H1 (cell line): ENCODE data around the gene WDR48.

Experiments
- EGR1 ChIP-seq: IDR thresholded peaks from 2 replicates; pipeline ENCODE4 v1.6.1; 2011; ENCODE audit warnings: low read depth, low read length, borderline replicate concordance
- EZH2 ChIP-seq: fragments of 200-600 bp; sonication (generic); IDR thresholded peaks from 2 replicates; pipeline ENCODE4 v1.7.1; 2012; ENCODE audit warnings: low read depth, mild to moderate bottlenecking, moderate library complexity, low read length, inconsistent platforms; ENCODE audit not compliant: severe bottlenecking
- NANOG ChIP-seq: IDR thresholded peaks from 2 replicates; pipeline ENCODE4 v1.6.1; 2011; ENCODE audit warnings: low read length, low read depth, mild to moderate bottlenecking, inconsistent platforms; ENCODE audit not compliant: insufficient read depth, poor library complexity, severe bottlenecking
- POLR2A ChIP-seq, 2 experiments: IDR thresholded peaks; 1 replicate in 1 of 2; 2 replicates in 1 of 2; pipeline ENCODE4 v1.6.1; 2011; ENCODE audit warnings: low read depth in 2 of 2, low read length in 2 of 2, mild to moderate bottlenecking in 2 of 2; ENCODE audit errors: control extremely low read depth in 1 of 2
- POU5F1 ChIP-seq: IDR thresholded peaks from 2 replicates; pipeline ENCODE4 v1.6.1; 2011; ENCODE audit warnings: low read depth, mild to moderate bottlenecking, low read length, moderate library complexity
- RNF2 ChIP-seq: fragments of 200-900, 300-1000 bp; sonication (generic); IDR thresholded peaks from 2 replicates; pipeline ENCODE4 v1.7.1; 2016; ENCODE audit warnings: borderline replicate concordance, low read depth, mild to moderate bottlenecking, antibody characterized with exemption, low read length; ENCODE audit not compliant: poor library complexity, severe bottlenecking; ENCODE audit errors: missing control alignments
- RXRA ChIP-seq: IDR thresholded peaks from 2 replicates; pipeline ENCODE4 v1.6.1; 2011; ENCODE audit warnings: low read depth, mild to moderate bottlenecking, low read length, moderate library complexity; ENCODE audit not compliant: insufficient read depth
- TF ChIP-seq, protein P1 (sequence below): IDR thresholded peaks from 2 replicates; pipeline ENCODE4 v1.6.1; 2012; ENCODE audit warnings: inconsistent platforms
- TF ChIP-seq, protein P2 (sequence below), 3 experiments: IDR thresholded peaks; 1 replicate in 2 of 3; 2 replicates in 1 of 3; pipeline versions ENCODE4 v1.5.1 to v1.6.1; 2011; ENCODE audit warnings: low read length in 3 of 3, mild to moderate bottlenecking in 3 of 3, inconsistent platforms in 2 of 3, low read depth in 1 of 3, moderate library complexity in 1 of 3; ENCODE audit not compliant: insufficient read depth in 1 of 3; ENCODE audit errors: control extremely low read depth in 1 of 3

GRCh38 chr3:39013921-39014509 lies 37.8 kb upstream of the WDR48 start:
- TF ChIP-seq POLR2A (IDR thresholded peaks at IDR 0.05; ENCODE audit: control extremely low read depth in 1 of 2, low read depth in 2 of 2, low read length in 2 of 2) (no peak), NANOG (no peak), RNF2 (no peak), EGR1 (no peak), POU5F1 (no peak), EZH2 (no peak), RXRA (no peak)
- TF ChIP-seq, protein P1, sequence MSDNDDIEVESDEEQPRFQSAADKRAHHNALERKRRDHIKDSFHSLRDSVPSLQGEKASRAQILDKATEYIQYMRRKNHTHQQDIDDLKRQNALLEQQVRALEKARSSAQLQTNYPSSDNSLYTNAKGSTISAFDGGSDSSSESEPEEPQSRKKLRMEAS, result no peak
- TF ChIP-seq, protein P2, sequence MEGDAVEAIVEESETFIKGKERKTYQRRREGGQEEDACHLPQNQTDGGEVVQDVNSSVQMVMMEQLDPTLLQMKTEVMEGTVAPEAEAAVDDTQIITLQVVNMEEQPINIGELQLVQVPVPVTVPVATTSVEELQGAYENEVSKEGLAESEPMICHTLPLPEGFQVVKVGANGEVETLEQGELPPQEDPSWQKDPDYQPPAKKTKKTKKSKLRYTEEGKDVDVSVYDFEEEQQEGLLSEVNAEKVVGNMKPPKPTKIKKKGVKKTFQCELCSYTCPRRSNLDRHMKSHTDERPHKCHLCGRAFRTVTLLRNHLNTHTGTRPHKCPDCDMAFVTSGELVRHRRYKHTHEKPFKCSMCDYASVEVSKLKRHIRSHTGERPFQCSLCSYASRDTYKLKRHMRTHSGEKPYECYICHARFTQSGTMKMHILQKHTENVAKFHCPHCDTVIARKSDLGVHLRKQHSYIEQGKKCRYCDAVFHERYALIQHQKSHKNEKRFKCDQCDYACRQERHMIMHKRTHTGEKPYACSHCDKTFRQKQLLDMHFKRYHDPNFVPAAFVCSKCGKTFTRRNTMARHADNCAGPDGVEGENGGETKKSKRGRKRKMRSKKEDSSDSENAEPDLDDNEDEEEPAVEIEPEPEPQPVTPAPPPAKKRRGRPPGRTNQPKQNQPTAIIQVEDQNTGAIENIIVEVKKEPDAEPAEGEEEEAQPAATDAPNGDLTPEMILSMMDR (IDR thresholded peaks at IDR 0.05; ENCODE audit: control extremely low read depth in 1 of 3, insufficient read depth in 1 of 3, low read depth in 1 of 3, low read length in 3 of 3), result no peak
